Measurements from ENCODE around the gene CLEC3B.

DNA sequence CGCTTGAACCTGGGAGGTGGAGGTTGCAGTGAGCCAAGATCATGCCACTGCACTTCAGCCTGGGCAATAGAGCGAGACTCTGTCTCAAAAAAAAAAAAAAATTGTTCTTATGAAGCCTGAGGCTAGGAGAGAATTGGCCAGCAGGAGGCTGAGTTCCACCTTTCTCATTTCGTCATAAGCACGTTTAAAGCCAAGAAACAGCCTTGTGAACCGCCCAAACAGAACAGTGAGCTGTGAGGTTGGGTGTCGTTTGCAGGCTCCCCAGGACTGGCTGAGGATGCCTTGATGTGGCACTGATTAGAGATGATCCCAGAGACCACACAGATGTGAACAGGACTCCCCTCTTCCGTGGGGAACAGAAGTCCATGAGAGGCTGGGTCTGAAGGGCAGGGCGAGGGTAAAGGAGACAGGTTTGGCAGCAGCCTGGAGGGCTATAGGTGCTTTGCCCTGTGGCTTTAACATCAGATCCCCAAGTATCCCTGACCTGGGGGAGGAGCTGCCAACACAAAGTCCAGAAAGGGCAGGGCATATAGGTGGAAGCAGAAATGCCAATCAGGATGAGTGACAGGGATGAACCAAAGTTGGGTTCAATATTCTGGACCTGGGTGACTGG lies 52.9 kb downstream of the CLEC3B start:
- TF ChIP-seq, protein P1, sequence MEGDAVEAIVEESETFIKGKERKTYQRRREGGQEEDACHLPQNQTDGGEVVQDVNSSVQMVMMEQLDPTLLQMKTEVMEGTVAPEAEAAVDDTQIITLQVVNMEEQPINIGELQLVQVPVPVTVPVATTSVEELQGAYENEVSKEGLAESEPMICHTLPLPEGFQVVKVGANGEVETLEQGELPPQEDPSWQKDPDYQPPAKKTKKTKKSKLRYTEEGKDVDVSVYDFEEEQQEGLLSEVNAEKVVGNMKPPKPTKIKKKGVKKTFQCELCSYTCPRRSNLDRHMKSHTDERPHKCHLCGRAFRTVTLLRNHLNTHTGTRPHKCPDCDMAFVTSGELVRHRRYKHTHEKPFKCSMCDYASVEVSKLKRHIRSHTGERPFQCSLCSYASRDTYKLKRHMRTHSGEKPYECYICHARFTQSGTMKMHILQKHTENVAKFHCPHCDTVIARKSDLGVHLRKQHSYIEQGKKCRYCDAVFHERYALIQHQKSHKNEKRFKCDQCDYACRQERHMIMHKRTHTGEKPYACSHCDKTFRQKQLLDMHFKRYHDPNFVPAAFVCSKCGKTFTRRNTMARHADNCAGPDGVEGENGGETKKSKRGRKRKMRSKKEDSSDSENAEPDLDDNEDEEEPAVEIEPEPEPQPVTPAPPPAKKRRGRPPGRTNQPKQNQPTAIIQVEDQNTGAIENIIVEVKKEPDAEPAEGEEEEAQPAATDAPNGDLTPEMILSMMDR (IDR thresholded peaks at IDR 0.05) = peak in 1 of 6 experiments; percentile 7
- TF ChIP-seq POLR2A (IDR thresholded peaks at IDR 0.05) (no peak), POLR2AphosphoS5 (IDR thresholded peaks at IDR 0.05) (no peak)
